H9 (cell line): ENCODE measurements around the gene LMCD1. TPM values are rescaled to one million over a fixed set of nuclear protein-coding genes. Genes with fewer than 3 reads are reported as not detected.

Experiments used
- DNase-seq: peaks from one replicate; pipeline ENCODE4 v3.0.0-alpha.2; 2017
- H2AFZ ChIP-seq: one replicate; pipeline ENCODE4 v1.6.1; 2013; ENCODE audit warnings: mild to moderate bottlenecking, low read length, control low read depth, moderate library complexity
- H2AK5ac ChIP-seq: 2 replicates; pipeline ENCODE4 v1.6.1; 2013; ENCODE audit warnings: low read length, control low read depth, mixed read lengths; ENCODE audit not compliant: insufficient read length
- H2BK120ac ChIP-seq: one replicate; pipeline ENCODE4 v1.6.1; 2013; ENCODE audit warnings: low read depth, mild to moderate bottlenecking, low read length, control low read depth, inconsistent platforms; ENCODE audit not compliant: poor library complexity, severe bottlenecking
- H2BK12ac ChIP-seq: 2 replicates; pipeline ENCODE4 v1.6.1; 2013; ENCODE audit warnings: low read length, control low read depth, mixed read lengths, low read depth; ENCODE audit not compliant: insufficient read length
- H2BK15ac ChIP-seq: 2 replicates; pipeline ENCODE4 v1.6.1; 2013; ENCODE audit warnings: low read depth, low read length, control low read depth
- H2BK20ac ChIP-seq: one replicate; pipeline ENCODE4 v1.6.1; 2013; ENCODE audit warnings: low read depth, mild to moderate bottlenecking, low read length, control low read depth, inconsistent platforms; ENCODE audit not compliant: poor library complexity, severe bottlenecking
- H2BK5ac ChIP-seq: 2 replicates; pipeline ENCODE4 v1.6.1; 2013; ENCODE audit warnings: low read length, control low read depth, mixed read lengths; ENCODE audit not compliant: insufficient read length
- H3K14ac ChIP-seq: 2 replicates; pipeline ENCODE4 v1.6.1; 2013; ENCODE audit warnings: low read length, control low read depth; ENCODE audit not compliant: insufficient read depth
- H3K18ac ChIP-seq: 2 replicates; pipeline ENCODE4 v1.6.1; 2013; ENCODE audit warnings: low read depth, mild to moderate bottlenecking, mixed read lengths, low read length, control low read depth; ENCODE audit not compliant: insufficient read length
- H3K23ac ChIP-seq: 2 replicates; pipeline ENCODE4 v1.6.1; 2013; ENCODE audit warnings: low read length, control low read depth, mixed read lengths, low read depth; ENCODE audit not compliant: insufficient read length
- H3K23me2 ChIP-seq: 2 replicates; pipeline ENCODE4 v1.6.1; 2013; ENCODE audit warnings: low read depth, mild to moderate bottlenecking, mixed read lengths, low read length, control low read depth; ENCODE audit not compliant: insufficient read length, poor library complexity, severe bottlenecking
- H3K27ac ChIP-seq: 2 replicates; pipeline ENCODE4 v1.5.1; 2013; ENCODE audit warnings: low read length, control low read depth, mixed read lengths, low read depth; ENCODE audit not compliant: insufficient read length
- H3K27me3 ChIP-seq: 2 replicates; pipeline ENCODE4 v1.6.1; 2013; ENCODE audit warnings: low read length, control low read depth, inconsistent platforms; ENCODE audit not compliant: insufficient read depth
- H3K4ac ChIP-seq: 2 replicates; pipeline ENCODE4 v1.6.1; 2013; ENCODE audit warnings: low read depth, mild to moderate bottlenecking, control low read depth, inconsistent platforms, low read length, moderate library complexity
- H3K4me1 ChIP-seq: 2 replicates; pipeline ENCODE4 v1.6.1; 2013; ENCODE audit warnings: low read length, control low read depth, inconsistent platforms; ENCODE audit not compliant: insufficient read depth
- H3K4me2 ChIP-seq: 2 replicates; pipeline ENCODE4 v1.6.1; 2013; ENCODE audit warnings: low read length, control low read depth, mixed read lengths; ENCODE audit not compliant: insufficient read length, insufficient read depth
- H3K56ac ChIP-seq: 2 replicates; pipeline ENCODE4 v1.6.1; 2013; ENCODE audit warnings: low read depth, mild to moderate bottlenecking, mixed read lengths, low read length, control low read depth; ENCODE audit not compliant: insufficient read length
- H3K79me1 ChIP-seq: 2 replicates; pipeline ENCODE4 v1.6.1; 2013; ENCODE audit warnings: low read depth, mild to moderate bottlenecking, moderate library complexity, low read length, control low read depth, inconsistent platforms; ENCODE audit not compliant: insufficient read depth, poor library complexity, severe bottlenecking
- H3K79me2 ChIP-seq: 2 replicates; pipeline ENCODE4 v1.6.1; 2013; ENCODE audit warnings: low read length, control low read depth, inconsistent platforms; ENCODE audit not compliant: insufficient read depth
- H3K9ac ChIP-seq: 2 replicates; pipeline ENCODE4 v1.6.1; 2013; ENCODE audit warnings: low read length, control low read depth, mixed read lengths; ENCODE audit not compliant: insufficient read length; ENCODE audit errors: extremely low read depth
- H3K9me3 ChIP-seq: one replicate; pipeline ENCODE4 v1.6.1; 2013; ENCODE audit warnings: low read depth, low read length, inconsistent platforms; ENCODE audit not compliant: control insufficient read depth
- H3T11ph ChIP-seq: one replicate; pipeline ENCODE4 v1.6.1; 2013; ENCODE audit warnings: mild to moderate bottlenecking, low read length, control low read depth, inconsistent platforms
- H4K20me1 ChIP-seq: one replicate; pipeline ENCODE4 v1.6.1; 2013; ENCODE audit not compliant: control insufficient read depth, insufficient read length, insufficient read depth
- H4K5ac ChIP-seq: 2 replicates; pipeline ENCODE4 v1.6.1; 2013; ENCODE audit warnings: low read depth, mild to moderate bottlenecking, mixed read lengths, low read length, control low read depth; ENCODE audit not compliant: insufficient read length
- H4K8ac ChIP-seq: replicated peaks from 2 replicates; pipeline ENCODE4 v1.6.1; 2013; ENCODE audit warnings: low read length, control low read depth, mixed read lengths, low read depth; ENCODE audit not compliant: insufficient read length
- H4K91ac ChIP-seq: 2 replicates; pipeline ENCODE4 v1.6.1; 2013; ENCODE audit warnings: low read depth, mild to moderate bottlenecking, moderate library complexity, mixed read lengths, low read length, control low read depth; ENCODE audit not compliant: insufficient read length
- H3K27ac Mint-ChIP-seq, 3 experiments: 2 replicates in 2 of 3; 3 replicates in 1 of 3; pipeline ENCODE4 v1.8.0; 2020 to 2021; ENCODE audit warnings: mixed read lengths in 3 of 3, mild to moderate bottlenecking in 1 of 3, moderate library complexity in 1 of 3
- H3K27me3 Mint-ChIP-seq: 2 replicates; pipeline ENCODE4 v1.8.0; 2021; ENCODE audit warnings: low read depth, mild to moderate bottlenecking, moderate library complexity, mixed read lengths
- H3K36me3 Mint-ChIP-seq, 3 experiments: 2 replicates in 2 of 3; 3 replicates in 1 of 3; pipeline ENCODE4 v1.8.0; 2020 to 2021; ENCODE audit warnings: low read depth in 3 of 3, mixed read lengths in 3 of 3; ENCODE audit not compliant: insufficient read depth in 1 of 3
- H3K4me1 Mint-ChIP-seq, 2 experiments: 2 replicates each; pipeline ENCODE4 v1.8.0; 2020; ENCODE audit warnings: mixed read lengths in 2 of 2
- H3K4me3 Mint-ChIP-seq, 2 experiments: 2 replicates in 1 of 2; 3 replicates in 1 of 2; pipeline ENCODE4 v1.8.0; 2020 to 2021; ENCODE audit warnings: mild to moderate bottlenecking in 2 of 2, mixed read lengths in 2 of 2, moderate library complexity in 1 of 2
- H3K9me3 Mint-ChIP-seq, 2 experiments: 2 replicates in 1 of 2; 3 replicates in 1 of 2; pipeline ENCODE4 v1.8.0; 2020; ENCODE audit warnings: mild to moderate bottlenecking in 2 of 2, mixed read lengths in 2 of 2, moderate library complexity in 1 of 2
- CTCF ChIP-seq: fragments of 200-600 bp; sonication (generic); conservative IDR thresholded peaks from 3 replicates; pipeline ENCODE4 v1.8.0; 2021; ENCODE audit warnings: antibody characterized with exemption, mild to moderate bottlenecking
- WGBS: extraction: QIAGEN DNeasy Blood & Tissue Kit; methylation state at CpG from one replicate; pipeline ENCODE4 v1.1.7; 2013; ENCODE audit warnings: missing lambda C conversion rate, low lambda C conversion rate, mixed read lengths; ENCODE audit not compliant: insufficient read length; ENCODE audit errors: extremely low coverage; 5-methylcytosine and 5-hydroxymethylcytosine counted together
- total RNA-seq: library from RNA; stranded (reverse); gene quantifications from 2 replicates; pipeline ENCODE4 v1.2.1, GENCODE V29; 2021

Gene LMCD1
- total RNA-seq, 1 experiment from 2014 or later = 19.2 TPM

- Histone ChIP-seq H3K56ac (no peak overlapping the region), H4K5ac (no peak overlapping the region), H3T11ph (no peak overlapping the region), H3K14ac (no peak overlapping the region), H2BK5ac (no peak overlapping the region), H3K27ac (no peak overlapping the region), H2AK5ac (no peak overlapping the region), H3K79me1 (no peaks in the 10 kb centered on the region), H4K91ac (no peak overlapping the region), H3K27me3 (no peaks in the 10 kb centered on the region), H3K23ac (no peak overlapping the region), H2BK12ac (no peak overlapping the region), H4K8ac (no peak overlapping the region), H2BK15ac (no peak overlapping the region), H4K20me1 (no peaks in the 10 kb centered on the region), H3K18ac (no peak overlapping the region), H2BK20ac (no peak overlapping the region), H3K4me1 (peaks cover 4% of the 10 kb centered on the region; the same call in 1 of the 2 replicates), H3K23me2 (no peaks in the 10 kb centered on the region), H3K79me2 (no peaks in the 10 kb centered on the region), H3K4ac (no peak overlapping the region), H2BK120ac (no peak overlapping the region), H3K9ac (no peak overlapping the region), H3K9me3 (no peaks in the 10 kb centered on the region), H3K4me2 (no peak overlapping the region), H2AFZ (no peak overlapping the region)
- H3K36me3 Mint-ChIP-seq = peaks cover 10 to 40% (median 36%) of the 10 kb centered on the region in 3 experiments; a peak in 6 of 7 replicates
- H3K27ac Mint-ChIP-seq = no peak overlapping the region; a peak in 1 of 7 replicates
- DNase-seq = no peak
- H3K9me3 Mint-ChIP-seq = peaks cover 0 to 3% of the 10 kb centered on the region in 2 experiments; a peak in 2 of 5 replicates
- H3K27me3 Mint-ChIP-seq = no peaks in the 10 kb centered on the region
- H3K4me1 Mint-ChIP-seq = peaks cover 35 to 42% of the 10 kb centered on the region in 2 experiments
- no CpG with 5 or more reads among the region's 3 CpGs for WGBS
- TF ChIP-seq CTCF = no peak
- H3K4me3 Mint-ChIP-seq = no peak overlapping the region
Measured at GRCh38 chr3:8519156-8519555, 17.5 kb downstream of the LMCD1 start.
